RWPE2 (cell line): Measurements from ENCODE around the gene HTRA3.

ENCODE experiments used
- ATAC-seq: fragments of 200-7000 bp; cut with Tn5 transposase; 3 replicates; pipeline ENCODE4 v1.9.1; 2021; ENCODE audit warnings: low read depth
- DNase-seq: peaks from one replicate; pipeline ENCODE4 v3.0.0-alpha.2; 2020; ENCODE audit warnings: low spot score
- H3K27ac ChIP-seq: fragments of 450-650 bp; 2 replicates; pipeline ENCODE4 v1.5.1; 2017; ENCODE audit warnings: mild to moderate bottlenecking; ENCODE audit not compliant: poor library complexity, severe bottlenecking
- H3K27me3 ChIP-seq: fragments of 250-450 bp; sonication (Bioruptor Pico); 2 replicates; pipeline ENCODE4 v1.5.1; 2021; ENCODE audit warnings: mild to moderate bottlenecking, moderate library complexity; ENCODE audit not compliant: insufficient read depth, poor library complexity, severe bottlenecking
- H3K36me3 ChIP-seq: fragments of 250-450 bp; sonication (Bioruptor Pico); 2 replicates; pipeline ENCODE4 v1.5.1; 2020; ENCODE audit warnings: low read depth, mild to moderate bottlenecking, moderate library complexity
- H3K4me1 ChIP-seq: fragments of 250-450 bp; sonication (Bioruptor Pico); 2 replicates; pipeline ENCODE4 v1.5.1; 2021; ENCODE audit warnings: mild to moderate bottlenecking, moderate library complexity; ENCODE audit not compliant: insufficient read depth, poor library complexity, severe bottlenecking
- H3K4me3 ChIP-seq: fragments of 250-450 bp; sonication (Bioruptor Pico); 2 replicates; pipeline ENCODE4 v1.5.1; 2021; ENCODE audit warnings: mild to moderate bottlenecking, moderate library complexity; ENCODE audit not compliant: severe bottlenecking
- H3K9me3 ChIP-seq: fragments of 250-450 bp; sonication (Bioruptor Pico); 2 replicates; pipeline ENCODE4 v1.5.1; 2021; ENCODE audit warnings: mild to moderate bottlenecking, moderate library complexity; ENCODE audit not compliant: severe bottlenecking
- TF ChIP-seq, protein P1 (sequence below): fragments of 450-650 bp; IDR thresholded peaks from one replicate; pipeline ENCODE4 v1.5.1; 2017; ENCODE audit warnings: mild to moderate bottlenecking, moderate library complexity; ENCODE audit not compliant: poor library complexity, severe bottlenecking

Gene HTRA3

DNA sequence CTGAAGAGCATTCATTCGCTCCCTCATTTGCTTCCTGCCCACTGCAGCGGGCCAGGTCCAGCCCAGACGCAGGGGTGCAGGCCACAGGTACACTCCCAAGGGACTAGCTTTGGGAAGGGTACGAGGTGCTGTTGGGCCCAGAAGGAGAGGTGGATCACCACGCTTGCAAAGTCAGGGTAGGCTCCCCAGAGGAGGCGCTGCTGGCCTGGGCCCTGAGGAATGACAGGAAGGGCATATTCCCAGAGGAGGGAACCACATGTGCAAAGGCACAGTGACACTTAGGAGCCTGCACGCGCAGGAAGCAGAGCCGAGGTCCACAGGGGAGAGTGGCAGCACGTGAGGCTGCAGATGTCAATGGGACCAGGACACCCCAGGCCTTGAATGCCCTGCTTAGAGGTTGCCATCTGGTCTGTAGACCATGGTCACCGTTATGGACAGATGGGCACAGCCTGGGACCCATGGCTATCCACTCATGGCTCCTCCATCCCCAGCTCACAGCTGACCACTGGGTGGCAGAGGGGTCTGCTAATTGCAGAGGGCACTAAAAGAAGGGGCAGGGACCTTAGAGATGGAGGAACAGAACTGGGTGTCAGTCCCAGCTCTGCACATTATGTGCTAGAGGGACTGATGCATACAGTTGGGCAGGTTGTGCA, 7.9 kb downstream of the HTRA3 start:
- Histone ChIP-seq H3K4me3 (no peak overlapping the region), H3K27ac (no peak overlapping the region), H3K36me3 (no peaks in the 10 kb centered on the region), H3K27me3 (no peaks in the 10 kb centered on the region), H3K9me3 (no peaks in the 10 kb centered on the region), H3K4me1 (no peaks in the 10 kb centered on the region)
- TF ChIP-seq, protein P1, sequence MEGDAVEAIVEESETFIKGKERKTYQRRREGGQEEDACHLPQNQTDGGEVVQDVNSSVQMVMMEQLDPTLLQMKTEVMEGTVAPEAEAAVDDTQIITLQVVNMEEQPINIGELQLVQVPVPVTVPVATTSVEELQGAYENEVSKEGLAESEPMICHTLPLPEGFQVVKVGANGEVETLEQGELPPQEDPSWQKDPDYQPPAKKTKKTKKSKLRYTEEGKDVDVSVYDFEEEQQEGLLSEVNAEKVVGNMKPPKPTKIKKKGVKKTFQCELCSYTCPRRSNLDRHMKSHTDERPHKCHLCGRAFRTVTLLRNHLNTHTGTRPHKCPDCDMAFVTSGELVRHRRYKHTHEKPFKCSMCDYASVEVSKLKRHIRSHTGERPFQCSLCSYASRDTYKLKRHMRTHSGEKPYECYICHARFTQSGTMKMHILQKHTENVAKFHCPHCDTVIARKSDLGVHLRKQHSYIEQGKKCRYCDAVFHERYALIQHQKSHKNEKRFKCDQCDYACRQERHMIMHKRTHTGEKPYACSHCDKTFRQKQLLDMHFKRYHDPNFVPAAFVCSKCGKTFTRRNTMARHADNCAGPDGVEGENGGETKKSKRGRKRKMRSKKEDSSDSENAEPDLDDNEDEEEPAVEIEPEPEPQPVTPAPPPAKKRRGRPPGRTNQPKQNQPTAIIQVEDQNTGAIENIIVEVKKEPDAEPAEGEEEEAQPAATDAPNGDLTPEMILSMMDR, result no peak
- peak; percentile 37 for DNase-seq
- ATAC-seq, result no peak

DNA sequence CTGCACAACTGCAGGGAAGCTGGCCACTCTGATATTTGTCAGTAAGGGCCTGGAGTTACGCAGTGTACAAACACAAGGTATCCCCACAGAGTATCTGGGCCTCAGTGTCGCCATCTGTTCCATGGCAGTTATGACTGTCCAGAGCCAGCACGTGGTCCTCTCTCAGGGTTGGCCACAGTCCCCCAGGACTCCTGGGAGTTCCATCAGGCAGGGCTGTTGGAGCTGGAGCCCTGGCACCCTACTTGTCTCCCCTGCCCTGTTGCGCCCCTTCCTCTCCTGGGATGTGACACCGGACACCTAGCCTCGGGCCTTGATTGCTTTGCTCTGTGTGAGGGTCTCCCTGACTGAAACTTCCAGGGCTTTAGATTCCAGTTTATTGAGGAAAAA, 8.4 kb downstream of the HTRA3 start:
- Histone ChIP-seq H3K9me3 (no peaks in the 10 kb centered on the region), H3K27me3 (no peaks in the 10 kb centered on the region), H3K27ac (no peak overlapping the region), H3K4me3 (no peak overlapping the region), H3K36me3 (no peaks in the 10 kb centered on the region), H3K4me1 (no peaks in the 10 kb centered on the region)
- TF ChIP-seq, protein P1, result no peak
- peak; percentile 34 for DNase-seq
- no peak for ATAC-seq

DNA sequence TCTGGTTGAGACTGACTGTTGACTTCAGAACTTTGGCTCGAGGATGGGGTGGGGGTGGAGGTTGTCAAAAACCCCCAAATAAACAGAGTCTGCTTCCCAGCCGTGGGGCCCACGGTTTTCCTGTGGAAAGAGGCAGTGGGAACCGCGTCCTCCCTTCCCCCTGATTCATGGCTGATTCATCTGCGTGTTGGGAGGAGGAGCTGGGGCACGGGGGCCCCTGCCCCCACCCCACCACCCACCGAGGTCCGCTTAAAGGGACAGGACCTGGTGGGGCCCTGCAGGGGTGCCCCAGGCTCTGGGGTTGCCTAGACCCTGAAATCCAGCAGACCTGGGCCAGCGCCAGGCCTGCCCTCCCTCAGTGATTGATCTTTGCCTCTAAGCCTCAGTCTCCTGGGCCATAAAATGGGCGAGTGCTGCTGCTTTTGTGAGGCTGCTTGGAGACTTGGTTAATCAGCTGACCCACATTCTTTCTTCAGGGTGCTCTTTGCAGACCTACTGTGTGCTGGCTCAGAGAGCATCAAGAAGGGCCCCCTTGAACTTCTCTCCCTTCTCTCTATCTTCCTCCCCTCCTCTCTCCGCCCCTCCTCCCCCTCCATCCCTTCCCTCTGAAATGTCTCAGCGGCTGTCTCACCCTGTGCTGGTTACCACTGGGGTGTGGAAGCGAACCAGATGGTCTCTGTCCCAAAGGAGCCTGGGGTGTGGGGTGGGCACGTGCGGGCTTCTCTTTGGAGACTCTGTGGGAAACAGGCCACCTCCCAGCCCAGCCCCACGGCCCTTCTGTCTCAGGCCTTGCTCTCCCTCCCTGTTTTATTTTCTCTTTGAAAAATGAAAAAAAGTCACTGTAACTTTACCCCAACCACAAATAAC, 9.1 kb downstream of the HTRA3 start:
- H3K27me3 ChIP-seq, result no peaks in the 10 kb centered on the region
- no peaks in the 10 kb centered on the region for H3K4me1 ChIP-seq
- H3K36me3 ChIP-seq, result no peaks in the 10 kb centered on the region
- ATAC-seq, result peak; percentile 44; the same call in 2 of the 3 replicates
- no peak overlapping the region for H3K27ac ChIP-seq
- no peaks in the 10 kb centered on the region for H3K9me3 ChIP-seq
- TF ChIP-seq, protein P1, result no peak
- H3K4me3 ChIP-seq, result no peak overlapping the region
- peak; percentile 36 for DNase-seq

DNA sequence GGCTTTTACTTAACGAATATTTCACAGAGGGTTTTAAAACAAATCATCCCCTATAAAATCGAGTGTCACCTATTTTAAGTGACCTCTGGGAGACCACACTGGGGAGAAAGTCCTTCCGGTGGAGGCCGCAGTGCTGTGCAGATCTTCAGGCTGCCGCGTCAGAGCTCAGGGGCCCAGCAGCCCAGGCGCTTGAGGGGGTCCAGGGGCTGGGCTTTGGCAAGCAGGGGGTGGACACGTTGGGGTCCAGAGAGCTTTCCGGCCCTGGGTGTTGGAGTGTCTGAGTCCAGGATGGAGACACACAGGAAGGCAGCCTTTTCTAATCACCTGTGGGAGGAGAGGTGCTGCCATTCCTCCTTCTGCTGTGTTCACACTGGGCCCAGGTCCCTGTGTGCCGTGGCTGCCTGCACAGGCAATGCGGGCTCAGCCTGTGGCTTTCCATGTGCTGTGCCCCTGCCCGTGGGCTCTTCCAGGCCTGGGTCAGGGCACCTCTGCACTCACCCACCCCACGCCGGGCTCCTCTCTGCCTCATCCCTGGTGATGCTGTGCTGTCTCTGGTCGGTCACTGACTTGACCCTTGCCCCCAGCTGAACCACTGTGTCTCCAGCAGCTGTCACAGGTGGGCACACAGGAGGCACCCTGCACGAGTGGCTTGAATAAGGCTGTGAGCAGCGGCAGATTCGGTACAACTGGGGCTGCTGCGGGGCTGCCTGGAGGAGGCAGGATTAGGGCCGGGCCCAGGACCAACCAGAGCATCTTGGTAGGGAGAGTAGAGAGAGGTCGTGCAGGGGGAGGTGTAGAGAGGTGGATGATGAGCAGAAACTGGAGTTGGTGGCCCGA, 10.0 kb downstream of the HTRA3 start:
- TF ChIP-seq, protein P1, result no peak
- Histone ChIP-seq H3K4me1 (no peaks in the 10 kb centered on the region), H3K9me3 (no peaks in the 10 kb centered on the region), H3K27ac (no peak overlapping the region), H3K36me3 (no peaks in the 10 kb centered on the region), H3K4me3 (no peak overlapping the region), H3K27me3 (no peaks in the 10 kb centered on the region)
- ATAC-seq, result no peak
- no peak for DNase-seq
